HG03521 (cell line): Measurements from ENCODE around the gene TYW1B.
"Not testable (repeated sequence)": the region's sequence is repeated elsewhere in the genome, so short reads cannot be mapped to it uniquely, and the experiment has no call there.

ENCODE experiments used
- ATAC-seq: cut with Tn5 transposase; IDR thresholded peaks from one replicate; pipeline ENCODE4 v1.9.1; 2021; ENCODE audit warnings: mild to moderate bottlenecking, moderate library complexity; ENCODE audit not compliant: unreplicated experiment

TYW1B gene

DNA sequence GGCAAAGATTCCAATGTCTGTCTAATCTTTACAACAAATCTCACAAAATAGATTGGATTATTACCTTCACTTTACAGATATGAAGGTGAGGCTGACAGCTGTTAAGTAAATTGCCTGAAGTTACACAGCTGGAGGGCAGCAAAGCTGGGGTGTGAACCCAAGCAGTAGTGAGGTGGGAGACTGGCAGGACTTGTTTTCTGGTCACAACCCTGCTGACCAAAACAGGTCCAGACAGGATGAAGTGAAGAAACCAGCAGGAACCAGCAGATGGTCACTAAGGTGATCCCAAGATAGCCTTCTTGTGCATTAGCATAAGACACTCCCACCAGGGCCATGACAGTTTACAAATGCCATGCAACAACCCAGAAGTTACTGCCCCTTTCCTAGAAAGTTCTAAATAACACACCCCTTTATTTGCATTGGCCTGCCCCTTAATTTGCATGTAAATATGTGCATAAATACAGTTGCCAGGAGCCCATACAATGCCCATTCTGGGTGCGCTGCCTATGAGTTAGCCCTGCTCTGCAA lies 195.2 kb downstream of the TYW1B start:
- ATAC-seq, result not testable (repeated sequence)

DNA sequence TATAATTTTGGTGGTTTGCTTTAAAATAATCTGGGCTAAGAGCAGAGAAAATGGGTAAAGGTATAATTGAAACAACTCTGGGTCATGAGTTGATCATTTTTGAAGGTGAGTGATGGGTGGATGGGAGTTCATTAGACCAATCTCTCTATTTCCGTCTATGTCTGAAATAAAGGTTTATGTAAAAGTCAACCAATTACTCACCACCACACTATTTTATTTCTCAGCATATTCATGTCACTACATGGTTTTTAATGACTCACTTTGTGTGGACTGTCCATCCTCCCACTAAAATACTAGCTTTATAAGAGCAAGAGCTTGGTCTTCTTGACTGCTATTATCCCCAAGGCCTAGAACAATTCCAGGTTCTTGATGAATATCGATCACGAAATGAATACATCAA lies 199.6 kb downstream of the TYW1B start:
- not testable (repeated sequence) for ATAC-seq

DNA sequence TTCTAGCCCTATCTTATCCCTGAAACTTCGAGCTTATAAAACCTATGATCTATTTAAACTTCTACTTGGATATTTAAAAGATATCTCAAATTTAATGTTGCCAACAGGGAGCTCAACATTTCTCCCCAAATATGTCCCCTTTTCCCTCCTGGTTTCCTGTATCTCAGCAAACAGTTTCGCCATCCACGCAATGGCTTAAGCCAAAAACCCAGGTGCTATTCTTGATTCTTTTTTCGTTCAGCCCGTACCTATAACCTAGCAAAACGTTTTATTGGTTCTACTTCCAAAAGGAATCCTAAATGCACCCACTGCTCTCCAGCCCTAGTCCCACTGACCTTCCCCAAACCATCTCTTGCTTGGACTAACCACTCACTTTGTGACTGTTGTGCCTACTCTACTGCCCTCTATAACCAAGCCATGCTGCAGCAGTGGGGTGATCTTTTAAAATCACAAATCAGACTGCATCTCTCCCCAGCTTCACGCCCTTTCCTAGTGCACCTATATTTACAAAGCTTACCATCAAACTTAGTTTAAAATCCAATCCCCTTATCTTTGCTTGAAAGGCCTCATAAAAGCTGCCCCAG lies 201.5 kb downstream of the TYW1B start:
- peak; percentile 9 for ATAC-seq

DNA sequence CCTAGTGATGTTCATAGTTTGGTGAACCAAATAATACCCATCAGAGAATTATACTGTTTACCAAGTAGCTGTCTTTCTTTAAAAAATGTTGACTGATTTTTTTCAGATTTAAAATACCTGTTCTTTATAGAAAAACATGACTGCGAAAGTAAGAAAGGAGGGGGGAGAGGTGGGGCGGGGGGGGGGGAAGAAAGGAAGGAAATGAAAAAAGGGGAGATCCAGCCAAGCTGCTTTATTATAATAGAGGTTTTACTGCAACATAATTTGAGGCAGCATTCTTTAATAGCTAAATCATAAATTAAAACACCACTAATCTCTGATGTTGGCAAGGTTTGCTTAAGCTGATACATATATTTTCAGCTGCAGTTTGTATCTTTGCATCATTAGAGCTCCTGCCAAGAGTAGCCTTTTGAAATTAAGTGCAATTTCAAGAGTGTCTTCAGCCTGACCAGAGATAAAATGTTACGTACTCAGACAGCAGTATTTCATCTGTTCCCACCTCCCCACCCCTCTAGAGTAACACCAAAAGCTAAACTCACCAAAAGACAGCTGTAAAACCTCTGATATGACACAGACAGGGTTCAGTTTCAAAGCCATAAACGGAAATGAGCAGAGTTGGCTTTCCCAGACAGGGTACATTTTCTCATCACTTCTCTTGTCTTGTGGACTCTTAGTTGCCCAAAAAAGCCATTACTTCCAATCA lies 202.1 kb downstream of the TYW1B start:
- peak; percentile 99 for ATAC-seq

DNA sequence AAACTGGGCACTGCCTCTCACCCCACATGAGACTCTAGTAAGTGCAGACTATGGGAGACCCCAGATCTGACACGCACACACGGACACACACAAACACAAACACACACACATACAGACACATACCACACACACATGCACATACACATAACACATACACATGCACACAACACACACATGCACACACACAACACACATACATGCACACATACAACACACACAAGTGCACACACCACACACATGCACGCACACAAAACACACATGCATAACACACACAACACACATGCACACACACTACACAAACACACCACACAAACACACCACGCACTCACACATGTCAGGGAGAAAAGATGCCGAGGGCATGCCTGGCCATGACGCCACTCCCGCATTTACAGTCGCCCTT lies 205.5 kb downstream of the TYW1B start:
- ATAC-seq, result no peak

DNA sequence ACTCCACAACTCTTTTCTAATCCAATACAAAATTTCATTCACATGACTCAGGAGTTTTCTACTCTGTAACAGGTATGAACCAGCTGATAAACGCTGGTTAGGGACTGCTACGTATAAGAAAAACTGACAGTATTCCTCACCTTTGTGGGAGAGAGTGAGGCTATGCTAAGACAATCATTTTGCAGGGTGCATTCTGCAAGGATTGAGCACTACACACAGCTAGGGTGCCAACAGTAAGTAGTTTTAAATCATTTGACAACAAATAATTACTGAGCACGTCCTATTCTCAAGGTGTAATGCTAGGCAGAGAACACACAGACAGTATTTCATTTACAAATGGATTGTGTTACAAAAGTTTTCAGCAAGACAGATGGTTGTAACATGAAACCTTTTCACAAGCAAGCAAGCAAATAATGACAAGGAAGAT lies 206.2 kb downstream of the TYW1B start:
- ATAC-seq, result not testable (repeated sequence)

DNA sequence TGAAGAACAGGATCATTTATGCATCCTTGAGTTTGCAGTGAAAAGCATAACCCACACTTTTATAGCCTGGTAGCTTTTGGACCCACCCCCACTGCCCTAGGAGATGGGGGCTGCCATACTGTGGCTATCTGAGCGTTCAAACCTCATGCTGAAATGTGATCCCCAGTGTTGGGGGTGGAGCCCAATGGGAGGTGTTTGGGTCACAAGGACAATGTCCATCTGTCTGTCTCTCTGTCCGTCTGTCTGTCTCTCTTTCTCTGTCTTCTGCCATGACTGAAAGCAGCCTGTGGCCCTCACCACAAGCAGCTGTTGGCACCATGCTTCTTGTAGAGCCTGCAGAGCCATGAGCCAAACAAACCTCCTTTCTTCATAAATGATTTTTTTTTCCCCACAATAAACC lies 207.1 kb downstream of the TYW1B start:
- not testable (repeated sequence) for ATAC-seq

DNA sequence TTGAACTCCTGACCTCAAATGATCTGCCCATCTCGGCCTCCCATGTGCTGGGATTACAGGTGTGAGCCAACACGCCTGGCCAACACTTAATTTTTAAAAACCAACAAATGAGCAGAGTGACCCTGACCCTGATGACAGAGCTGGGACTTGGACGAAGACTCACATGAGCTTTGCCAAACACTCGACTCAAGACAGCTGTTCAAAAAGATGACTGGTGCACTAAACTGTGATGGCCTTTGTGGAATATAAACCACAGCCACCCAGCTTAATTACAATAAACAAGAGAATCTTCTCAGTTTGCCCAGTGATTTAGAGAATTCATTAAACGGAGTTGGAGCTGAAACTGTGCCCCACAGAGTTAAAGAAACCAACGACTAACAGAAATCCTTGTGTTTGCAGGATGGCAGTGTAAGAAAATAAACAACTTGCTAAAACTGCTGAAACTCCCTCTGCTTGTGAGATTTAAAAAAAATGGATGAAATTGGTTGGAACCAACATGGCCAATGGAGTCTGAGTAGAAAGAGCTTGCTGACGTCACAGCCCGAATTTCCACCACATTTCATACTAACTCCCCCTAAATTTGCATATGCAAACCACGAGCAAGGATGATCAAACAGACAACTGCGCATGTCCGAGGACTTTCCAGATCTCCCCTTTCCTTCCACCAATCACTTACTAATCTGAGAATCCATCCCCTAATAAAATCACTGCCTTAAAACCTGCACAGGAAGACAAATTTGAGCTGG lies 209.4 kb downstream of the TYW1B start:
- not testable (repeated sequence) for ATAC-seq

DNA sequence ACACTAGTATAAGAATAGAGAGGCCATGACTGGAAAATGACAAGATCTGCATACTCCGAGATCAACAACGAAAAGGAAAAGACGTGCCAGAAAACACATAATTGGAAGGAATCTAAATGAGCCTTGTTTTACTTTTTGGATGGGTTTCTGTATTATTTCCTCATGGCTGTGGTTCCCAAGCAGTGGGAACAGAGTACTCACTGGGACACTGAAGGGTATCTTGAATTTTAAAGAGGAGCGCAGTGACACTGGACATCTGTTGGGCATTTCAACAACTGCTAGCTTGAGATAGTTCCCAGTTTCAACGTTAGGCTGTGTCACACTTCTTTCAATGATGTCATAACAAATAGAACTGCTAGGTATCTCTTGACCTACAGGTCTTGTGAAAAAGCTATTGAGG lies 218.2 kb downstream of the TYW1B start:
- ATAC-seq, result not testable (repeated sequence)

DNA sequence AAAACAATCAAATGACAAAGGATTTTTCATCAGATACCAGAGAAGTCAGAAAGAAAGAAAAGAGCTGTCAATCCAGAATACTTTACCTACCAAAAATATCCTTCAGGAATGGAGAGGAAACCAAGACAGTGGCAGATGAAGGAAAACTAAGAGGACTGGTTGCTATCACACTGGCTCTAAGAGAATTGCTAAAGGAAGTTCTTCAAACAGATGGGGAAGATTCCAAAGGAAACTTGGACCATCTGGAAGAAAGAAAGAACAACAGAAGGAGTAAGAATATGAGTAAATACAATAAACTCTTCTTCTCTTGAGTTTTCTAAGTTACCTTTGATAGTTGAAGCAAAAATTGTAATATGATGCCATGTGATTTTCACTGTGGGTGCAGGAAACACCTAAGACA lies 220.0 kb downstream of the TYW1B start:
- not testable (repeated sequence) for ATAC-seq

DNA sequence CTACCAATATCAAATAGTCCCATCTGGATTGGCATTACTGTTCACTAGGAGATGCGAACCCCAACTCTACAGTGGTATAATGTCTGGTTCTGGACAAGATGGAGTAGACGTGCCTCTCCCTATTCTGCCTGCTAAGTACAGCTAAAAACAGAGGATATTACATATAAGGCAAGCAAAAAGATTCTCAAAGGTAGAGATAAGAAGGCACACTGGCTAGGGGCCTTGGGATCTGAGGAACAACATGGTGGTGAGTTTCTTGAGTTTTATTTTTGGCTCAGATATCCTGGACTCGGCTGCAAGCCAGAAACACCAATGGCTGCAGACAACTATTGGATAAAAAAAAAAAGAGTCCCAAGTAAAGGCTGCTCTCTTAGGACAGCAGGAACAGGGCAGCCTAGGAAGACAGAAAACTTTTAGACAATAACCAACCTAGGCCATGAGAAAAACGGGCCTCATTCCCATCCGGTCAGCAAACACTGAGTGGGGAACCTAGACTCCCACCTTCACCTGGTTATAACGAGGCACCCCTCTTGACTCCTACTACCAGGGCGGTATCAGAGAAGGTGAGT lies 222.1 kb downstream of the TYW1B start:
- not testable (repeated sequence) for ATAC-seq

DNA sequence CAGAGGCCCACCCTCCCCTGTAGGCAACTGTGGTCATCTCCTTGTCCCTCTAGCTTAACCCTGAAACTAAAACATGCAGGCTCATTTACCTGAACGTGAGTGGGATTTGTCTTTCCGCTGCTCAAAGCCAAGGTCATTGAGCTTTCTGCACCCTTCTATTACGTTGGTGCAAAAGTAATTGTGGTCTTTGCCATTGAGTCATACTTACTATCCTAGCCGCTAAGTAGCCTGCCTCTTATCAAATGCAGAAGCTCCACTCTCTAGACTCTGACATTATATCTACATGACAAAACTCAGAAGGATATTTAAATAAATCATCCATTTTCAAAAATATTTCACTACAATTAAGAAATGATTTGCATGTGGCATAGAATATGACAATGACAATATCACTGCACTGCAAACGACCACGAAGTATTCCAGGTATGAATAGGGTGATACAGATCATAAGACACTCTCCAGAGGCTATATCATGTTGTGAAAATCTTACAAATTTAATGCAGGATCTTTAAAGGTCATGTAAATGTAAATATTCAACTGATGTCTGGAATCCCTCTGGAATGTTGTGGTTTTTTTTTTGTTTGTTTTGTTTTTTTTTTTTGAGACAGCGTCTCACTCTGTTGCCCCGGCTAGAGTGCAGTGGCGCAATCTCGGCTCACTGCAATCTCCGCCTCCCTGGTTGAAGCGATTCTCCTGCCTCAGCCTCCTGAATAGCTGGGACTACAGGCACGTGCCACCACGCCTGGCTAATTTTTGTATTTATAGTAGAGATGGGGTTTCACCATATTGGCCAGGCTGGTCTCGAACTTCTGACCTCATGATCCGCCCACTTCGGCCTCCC lies 223.0 kb downstream of the TYW1B start:
- not testable (repeated sequence) for ATAC-seq

DNA sequence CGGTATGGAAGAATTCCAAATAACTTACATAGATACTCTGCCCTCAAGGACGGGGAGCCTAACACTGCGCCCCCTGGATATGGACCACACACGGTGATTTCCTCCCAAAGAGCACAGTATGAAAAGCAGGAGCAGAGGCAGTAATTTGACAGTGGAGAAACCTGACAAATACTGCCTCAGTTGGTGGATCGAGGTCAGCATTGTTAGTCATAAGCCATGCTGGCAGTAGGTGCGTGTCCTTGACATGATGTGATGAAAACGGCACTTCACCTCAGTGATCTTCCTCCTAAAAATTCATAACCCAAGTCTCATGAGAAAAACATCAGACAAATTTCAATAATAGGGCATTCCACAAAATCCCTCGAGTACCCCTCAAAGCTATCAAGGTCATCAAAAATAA lies 224.5 kb downstream of the TYW1B start:
- not testable (repeated sequence) for ATAC-seq

DNA sequence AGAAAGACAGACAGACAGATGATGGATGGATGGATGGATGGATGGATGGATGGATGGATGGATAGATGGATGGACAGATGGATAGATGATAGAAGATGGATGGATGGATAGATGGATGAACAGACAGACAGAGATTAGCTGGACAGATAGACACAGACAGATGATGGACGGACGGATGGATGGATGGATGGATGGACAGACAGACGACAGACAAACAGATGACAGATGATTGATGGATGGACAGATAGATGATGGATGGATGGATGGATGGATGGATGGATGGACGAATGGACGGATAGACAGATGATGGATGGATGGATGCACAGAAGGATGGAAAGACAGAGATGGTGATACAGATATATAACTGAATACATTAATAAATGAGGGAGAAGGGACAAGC lies 224.9 kb downstream of the TYW1B start:
- ATAC-seq, result no peak

DNA sequence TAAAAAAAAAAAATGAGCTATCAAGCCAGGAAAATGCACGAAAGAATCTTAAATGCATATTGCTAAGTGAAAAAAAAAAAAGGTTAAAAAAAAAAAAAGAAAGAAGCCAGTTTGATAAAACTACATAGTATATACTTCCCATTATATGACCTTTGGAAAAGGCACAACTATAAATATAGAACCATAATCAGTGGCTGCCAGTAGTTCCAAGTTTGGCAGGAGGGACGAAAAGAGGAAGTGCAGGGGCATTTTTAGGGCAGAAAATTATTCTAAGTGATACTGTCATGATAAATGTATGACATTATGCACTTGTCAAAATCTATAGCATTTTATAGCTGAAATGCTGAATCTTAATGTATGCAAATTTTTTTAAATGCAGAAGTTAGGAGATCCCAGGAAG lies 226.3 kb downstream of the TYW1B start:
- not testable (repeated sequence) for ATAC-seq

DNA sequence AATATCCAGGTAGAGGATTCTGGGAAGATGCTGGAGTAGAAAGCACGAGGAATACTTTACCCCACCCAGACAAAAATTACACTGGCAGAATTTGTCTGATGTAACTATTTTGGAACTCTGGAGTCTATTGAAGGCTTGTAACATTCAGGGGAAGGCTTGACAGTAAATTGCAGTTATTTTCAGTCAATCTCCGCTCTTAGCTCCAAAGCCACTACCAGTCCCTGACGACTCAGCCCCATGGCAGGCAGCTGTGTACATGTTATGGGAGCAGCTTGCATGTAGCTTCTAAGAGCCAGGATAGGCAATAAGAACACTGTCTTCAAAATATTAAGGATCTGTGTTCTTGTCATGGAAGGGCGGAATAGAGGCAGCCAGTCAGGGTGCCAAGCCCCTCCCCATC lies 238.0 kb downstream of the TYW1B start:
- not testable (repeated sequence) for ATAC-seq

DNA sequence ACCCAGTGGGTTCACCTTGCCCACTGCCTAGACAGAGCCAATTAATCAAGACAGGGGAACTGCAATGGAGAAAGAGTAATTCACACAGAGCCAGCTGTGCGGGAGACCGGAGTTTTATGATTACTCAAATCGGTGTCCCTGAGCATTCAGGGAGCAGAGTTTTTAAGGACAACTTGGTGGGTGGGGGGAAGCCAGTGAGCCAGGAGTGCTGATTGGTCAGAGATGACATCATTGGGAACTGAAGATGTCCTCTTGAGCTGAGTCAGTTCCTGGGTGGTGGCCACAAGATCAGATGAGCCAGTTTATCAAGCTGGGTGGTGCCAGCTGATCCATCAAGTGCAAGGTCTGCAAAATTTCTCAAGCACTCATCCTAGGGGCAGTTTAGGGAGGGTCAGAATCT lies 240.7 kb downstream of the TYW1B start:
- ATAC-seq, result not testable (repeated sequence)

DNA sequence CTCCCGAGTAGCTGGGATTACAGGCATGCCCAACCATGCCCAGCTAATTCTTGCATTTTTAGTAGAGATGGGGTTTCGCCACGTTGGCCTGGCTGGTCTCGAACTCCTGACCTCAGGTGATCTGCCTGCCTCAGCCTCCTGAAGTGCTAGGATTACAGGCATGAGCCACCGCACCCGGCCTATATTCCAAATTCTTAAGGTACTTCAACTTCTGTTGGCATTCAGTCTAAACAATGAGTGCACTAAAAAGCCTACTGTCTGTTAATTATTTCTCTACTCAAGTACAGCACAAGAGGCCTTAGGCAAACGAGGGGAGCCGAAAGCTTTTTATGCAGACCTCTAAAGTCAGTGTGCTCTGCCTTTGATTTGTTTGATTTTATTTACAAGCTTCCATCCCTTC lies 243.4 kb downstream of the TYW1B start:
- not testable (repeated sequence) for ATAC-seq

DNA sequence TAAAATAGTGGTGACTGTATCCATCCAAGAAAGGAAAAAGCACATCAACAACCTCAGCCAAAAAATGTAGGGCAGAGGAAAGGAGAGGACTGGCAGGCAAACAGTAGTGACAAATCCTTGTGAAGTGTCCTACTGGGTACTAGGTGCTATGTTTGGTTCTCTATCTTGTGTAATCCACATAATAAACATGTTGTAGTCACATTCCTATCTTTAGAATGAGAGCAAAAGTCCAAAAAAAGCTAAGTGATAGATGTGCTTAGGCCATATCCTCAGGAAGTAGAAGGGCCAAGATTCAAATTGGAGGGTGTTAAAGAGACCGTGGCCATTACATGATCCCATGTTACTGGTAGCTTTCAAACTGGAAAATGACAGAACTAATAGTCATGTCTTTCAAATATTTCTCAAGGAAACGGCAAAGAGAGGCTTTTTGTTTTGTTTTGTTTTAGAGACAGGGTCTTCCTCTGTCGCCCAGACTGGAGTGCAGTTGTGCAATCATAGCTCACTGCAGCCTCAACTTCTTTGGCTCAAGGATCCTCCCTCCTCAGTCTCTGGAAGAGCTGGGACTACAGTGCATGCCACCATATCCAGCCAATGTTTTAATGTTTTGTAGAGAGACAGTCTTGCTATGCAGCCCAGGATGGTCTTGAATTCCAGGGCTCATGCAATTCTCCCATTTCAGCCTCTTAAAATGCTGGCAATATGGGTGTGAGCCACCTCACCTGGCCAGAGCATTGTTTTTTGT lies 244.2 kb downstream of the TYW1B start:
- ATAC-seq, result not testable (repeated sequence)
